Ovary (tissue), 10 donors: ENCODE data around the gene BEST3. TPM values are rescaled to one million over a fixed set of nuclear protein-coding genes. Genes with fewer than 3 reads are reported as not detected.

Source experiments
- DNase-seq, 5 donors: peaks; one replicate each; pipeline ENCODE4 v3.0.0-alpha.2; 2019 to 2020
- H3K27ac ChIP-seq, 2 donors: fragments of 200-600 bp; one replicate each; pipeline versions ENCODE4 v1.5.1 to v1.8.0; 2019 to 2022
- H3K27me3 ChIP-seq: fragments of 200-600 bp; one replicate; pipeline ENCODE4 v1.8.0; 2022
- H3K36me3 ChIP-seq: fragments of 200-600 bp; sonication (generic); one replicate; pipeline ENCODE4 v1.5.1; 2019
- H3K4me1 ChIP-seq: one replicate; pipeline ENCODE4 v1.8.1; 2013; ENCODE audit warnings: mild to moderate bottlenecking, moderate library complexity; ENCODE audit not compliant: insufficient read depth
- H3K4me3 ChIP-seq: fragments of 200-600 bp; sonication (generic); one replicate; pipeline ENCODE4 v1.5.1; 2017
- H3K9me3 ChIP-seq, 2 donors: fragments of 200-600 bp in 1 of 2; sonication (generic) in 1 of 2; one replicate each; pipeline versions ENCODE4 v1.5.1 to v1.8.1; 2013 to 2019; ENCODE audit warnings: mild to moderate bottlenecking in 1 of 2, moderate library complexity in 1 of 2
- EP300 ChIP-seq: sonication (generic); formaldehyde crosslinking; IDR thresholded peaks from one replicate; pipeline ENCODE4 v1.6.1; 2017; ENCODE audit warnings: antibody characterized with exemption
- POLR2A ChIP-seq: fragments of 450-650 bp; IDR thresholded peaks from one replicate; pipeline ENCODE4 v1.6.1; 2017; ENCODE audit warnings: antibody characterized with exemption, mild to moderate bottlenecking, moderate library complexity
- WGBS, 3 donors: extraction: QIAGEN DNeasy Blood & Tissue Kit in 1 of 3; methylation state at CpG; one replicate each; pipeline versions ENCODE4 v1.1.5 to v1.1.7; 2013 to 2017; 5-methylcytosine and 5-hydroxymethylcytosine counted together
- intact Hi-C, 4 donors: fragments of 100-400 bp; cut with DNase I; formaldehyde crosslinking; loops; one replicate each; pipeline versions ENCODE4 v1.11.0 to v1.15.1; 2022 to 2023
- long read RNA-seq, 3 donors: library from polyadenylated mRNA in 2 of 3; unstranded in 2 of 3; transcript quantifications; one replicate each; pipeline ENCODE4 v2.0.0 and lab custom pipeline, GENCODE V29; 2021 to 2026
- polyA plus RNA-seq, 2 donors: library from polyadenylated mRNA; stranded (reverse); fragments of 200-250 nt in 1 of 2; fragments of 350-450 nt in 1 of 2; fragmentation: Illumina TruSeq in 1 of 2; extraction: RNeasy Lipid Tissue Mini Kit (QIAGEN cat#74804) in 1 of 2; gene quantifications; one replicate each; pipeline ENCODE4 v1.2.3, GENCODE V29; 2013 to 2014
- total RNA-seq, 7 donors: library from RNA; depleted of rRNA in 2 of 7; stranded (reverse); fragments of >200 nt in 2 of 7; fragmentation: NEBNext Ultra II Directional in 3 of 7; extraction: Animal tissue kit (Norgen Biotek cat#: 25700) in 3 of 7; gene quantifications; one replicate each; pipeline versions ENCODE4 v1.1.0 to v1.2.4, GENCODE V29; 2016 to 2023
- TF ChIP-seq, protein P1 (sequence below), 3 donors: fragments of 450-650 bp in 2 of 3; fragments of 200-600 bp in 1 of 3; IDR thresholded peaks; one replicate each; pipeline versions ENCODE4 v1.5.1 to v1.8.0; 2016 to 2022; ENCODE audit warnings: antibody characterized with exemption in 3 of 3, mild to moderate bottlenecking in 1 of 3
- donor health status: DM: no; HTN: no; CAD: no; lungs with moderate emphysema.
- donor health status: DM: no; HTN: no; CAD: no.
- donor health status: Bipolar disorder and iron deficiency.
- donor health status: DM: yes; HTN: yes; CAD: no.
- donor health status: DM: no; HTN: no; CAD: no.
- donor health status: DM: yes; HTN: yes; CAD: no.

Gene BEST3
- total RNA-seq = not detected
- polyA plus RNA-seq = under 1 TPM in 1 of 2 donors, not detected in 1; 0.10 TPM
- long read RNA-seq, donor 1 = 0 reads
- long read RNA-seq, donor 2 = 0 reads
- long read RNA-seq, donor 3 = 0 reads

DNA sequence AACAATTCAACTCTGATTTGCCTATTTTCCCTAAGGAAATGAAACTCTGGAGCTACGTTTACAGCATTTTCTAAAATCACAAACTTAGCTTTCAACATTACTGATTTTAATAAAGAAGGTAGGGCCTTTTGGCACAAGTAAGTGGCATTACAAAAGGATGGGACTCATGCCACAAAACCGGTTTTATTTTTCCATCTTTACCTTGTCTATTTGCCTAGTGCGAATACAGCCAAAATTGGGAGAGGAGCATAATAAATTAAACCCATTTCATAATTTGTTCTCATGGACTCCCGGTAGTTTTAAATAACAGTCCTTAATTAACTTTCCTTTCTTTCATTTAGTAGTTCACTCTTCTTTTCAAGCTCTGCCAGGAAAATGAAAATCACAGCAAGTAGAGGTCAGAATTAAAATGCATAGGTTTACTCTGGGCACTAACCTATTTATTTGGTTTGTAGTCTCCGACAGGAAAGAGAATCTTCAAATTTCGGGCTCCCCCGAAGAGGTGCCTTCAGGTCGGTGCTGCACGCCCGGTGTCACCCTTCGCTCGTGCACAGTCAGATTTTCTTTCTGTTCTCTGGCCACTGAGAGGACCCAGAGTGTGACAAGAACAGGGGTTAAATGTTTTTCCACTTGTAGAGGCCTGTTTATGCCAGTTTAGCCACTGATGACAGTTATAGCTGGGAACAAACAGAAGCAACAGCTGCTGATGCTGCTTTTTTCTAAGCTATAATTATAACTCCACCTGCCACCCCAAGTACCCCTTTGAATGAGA is at the start of gene BEST3:
Gene BEST3 (minus strand): TSS at position 535 of the 772 bp plus-strand sequence. CDS start 1,505 bp downstream, outside the sequence.
- Histone ChIP-seq H3K27me3 (no peaks in the 10 kb centered on the region), H3K36me3 (no peaks in the 10 kb centered on the region), H3K27ac (no peak within 1 kb of the TSS), H3K4me1 (no peaks in the 10 kb centered on the region), H3K4me3 (no peak within 1 kb of the TSS), H3K9me3 (no peaks in the 10 kb centered on the region)
- intact Hi-C loops = no loop called here
- no peak for DNase-seq
- 69 to 84% (median 82%) methylated on average over 12 of the region's 12 CpGs for WGBS, 3 donors
- TF ChIP-seq, protein P1, sequence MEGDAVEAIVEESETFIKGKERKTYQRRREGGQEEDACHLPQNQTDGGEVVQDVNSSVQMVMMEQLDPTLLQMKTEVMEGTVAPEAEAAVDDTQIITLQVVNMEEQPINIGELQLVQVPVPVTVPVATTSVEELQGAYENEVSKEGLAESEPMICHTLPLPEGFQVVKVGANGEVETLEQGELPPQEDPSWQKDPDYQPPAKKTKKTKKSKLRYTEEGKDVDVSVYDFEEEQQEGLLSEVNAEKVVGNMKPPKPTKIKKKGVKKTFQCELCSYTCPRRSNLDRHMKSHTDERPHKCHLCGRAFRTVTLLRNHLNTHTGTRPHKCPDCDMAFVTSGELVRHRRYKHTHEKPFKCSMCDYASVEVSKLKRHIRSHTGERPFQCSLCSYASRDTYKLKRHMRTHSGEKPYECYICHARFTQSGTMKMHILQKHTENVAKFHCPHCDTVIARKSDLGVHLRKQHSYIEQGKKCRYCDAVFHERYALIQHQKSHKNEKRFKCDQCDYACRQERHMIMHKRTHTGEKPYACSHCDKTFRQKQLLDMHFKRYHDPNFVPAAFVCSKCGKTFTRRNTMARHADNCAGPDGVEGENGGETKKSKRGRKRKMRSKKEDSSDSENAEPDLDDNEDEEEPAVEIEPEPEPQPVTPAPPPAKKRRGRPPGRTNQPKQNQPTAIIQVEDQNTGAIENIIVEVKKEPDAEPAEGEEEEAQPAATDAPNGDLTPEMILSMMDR (IDR thresholded peaks at IDR 0.05) = no peak

DNA sequence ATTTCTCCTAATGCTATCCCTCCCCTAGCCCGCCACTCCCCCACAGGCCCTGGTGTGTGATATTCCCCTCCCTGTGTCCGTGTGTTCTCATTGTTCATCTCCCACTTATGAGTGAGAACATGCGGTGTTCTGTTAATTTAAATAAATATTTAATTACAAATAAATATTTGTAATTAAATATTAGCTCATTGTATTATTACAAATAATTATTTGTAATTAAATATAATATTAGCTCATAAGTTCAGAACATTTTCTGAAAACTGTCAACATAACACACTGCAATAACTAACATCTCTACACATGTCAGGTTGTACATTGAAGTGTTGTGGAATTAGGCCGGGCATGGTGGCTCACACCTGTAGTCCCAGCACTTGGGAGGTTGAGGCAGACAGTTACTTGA is 45.0 kb upstream of the BEST3 start:
- H3K4me3 ChIP-seq = no peak overlapping the region
- no peak for DNase-seq
- H3K27ac ChIP-seq = no peak overlapping the region
- H3K4me1 ChIP-seq = peaks cover 2% of the 10 kb centered on the region
- intact Hi-C loops = no loop called here
- 93 to 95% (median 94%) methylated on average over 4 of the region's 4 CpGs for WGBS, 3 donors
- H3K27me3 ChIP-seq = no peaks in the 10 kb centered on the region
- H3K9me3 ChIP-seq = no peaks in the 10 kb centered on the region
- TF ChIP-seq, protein P1 (IDR thresholded peaks at IDR 0.05) = no peak
- TF ChIP-seq EP300 = no peak
- no peak for TF ChIP-seq POLR2A
- no peaks in the 10 kb centered on the region for H3K36me3 ChIP-seq

DNA sequence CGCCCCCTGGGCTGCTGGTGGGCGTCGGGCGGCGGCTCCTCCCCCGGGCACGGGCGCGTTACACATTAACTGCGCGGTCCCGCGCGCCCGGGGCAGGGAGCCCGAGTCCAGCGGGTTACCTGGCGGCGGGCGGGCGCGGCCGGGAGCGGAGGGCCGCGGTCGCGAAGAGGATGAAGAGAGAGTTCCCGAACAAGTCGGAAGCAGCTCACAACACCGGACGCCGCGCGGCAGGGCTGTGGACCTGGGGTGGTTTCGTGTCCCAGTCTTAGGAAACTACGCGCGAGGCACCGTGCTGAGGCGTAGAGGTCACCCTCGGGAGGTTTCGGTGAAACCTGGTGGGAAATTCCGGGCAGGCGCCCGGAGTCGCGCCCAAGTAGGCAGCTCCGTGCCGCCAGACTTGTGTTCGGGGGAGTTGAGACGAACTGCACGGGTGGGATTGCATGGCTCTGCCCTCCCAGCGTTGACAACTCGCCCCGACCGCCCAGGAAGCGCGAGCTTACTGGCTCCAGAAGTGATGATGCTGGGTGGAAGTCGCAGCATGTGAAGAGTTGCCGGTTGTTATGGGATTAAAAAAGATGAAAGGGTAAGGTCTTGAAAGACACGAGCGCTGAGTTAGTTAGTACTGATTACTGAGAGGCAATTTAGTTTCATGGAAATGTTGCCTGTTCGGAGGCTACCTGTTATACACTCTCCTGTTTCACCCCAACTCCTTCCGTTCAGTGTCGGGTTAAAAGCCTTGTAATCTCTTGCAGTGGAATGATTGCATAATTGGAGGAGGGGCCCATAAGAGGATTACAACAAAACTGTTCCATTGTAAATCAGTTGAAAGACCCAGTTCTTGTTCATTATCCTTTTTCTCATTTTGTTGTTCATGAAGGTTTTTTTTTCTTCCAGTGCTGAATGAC is 40.4 kb upstream of the BEST3 start:
- Histone ChIP-seq H3K4me1 (peaks cover 2% of the 10 kb centered on the region), H3K4me3 (peak overlapping the region; percentile 81), H3K27me3 (no peaks in the 10 kb centered on the region), H3K9me3 (no peaks in the 10 kb centered on the region), H3K27ac (peak overlapping the region; percentile 15 to 49), H3K36me3 (no peaks in the 10 kb centered on the region)
- no peak for TF ChIP-seq POLR2A
- TF ChIP-seq, protein P1 (IDR thresholded peaks at IDR 0.05) = no peak
- TF ChIP-seq EP300 = no peak
- intact Hi-C loops = no loop called here
- 1% methylated on average over 49 to 66 of the region's 66 CpGs for WGBS, 3 donors
- DNase-seq = peak in 3 of 5 donors; percentile 23 to 49 (median 37)
